Left ventricle myocardium superior (tissue), 1 donor: ENCODE measurements around the gene BRPF1. TPM values are rescaled to one million over a fixed set of nuclear protein-coding genes. Genes with fewer than 3 reads are reported as not detected.

Experiments
- total RNA-seq: library from RNA; stranded (reverse); fragmentation: NEBNext Ultra II Directional; extraction: Animal tissue kit (Norgen Biotek cat#: 25700); gene quantifications from one replicate; pipeline ENCODE4 v1.2.1, GENCODE V29; 2021
- donor health status: DM: no; HTN: yes; CAD: no; lungs with severe emphysema.

Gene BRPF1
- total RNA-seq, 1 donor from 2014 or later = 9.9 TPM

Other genes starting within 250 kb of the BRPF1 start
- gene LHFPL4, start 177.9 kb upstream of the BRPF1 start, total RNA-seq = not detected
- 45.3 TPM for gene MTMR14, start 82.2 kb upstream of the BRPF1 start, total RNA-seq
- not detected for gene CPNE9, start 27.9 kb upstream of the BRPF1 start, total RNA-seq
- 8.8 TPM for gene OGG1, start 18.2 kb downstream of the BRPF1 start, total RNA-seq
- gene CAMK1, start 38.2 kb downstream of the BRPF1 start, total RNA-seq = 11.7 TPM
- 45.9 TPM for gene TADA3, start 60.7 kb downstream of the BRPF1 start, total RNA-seq
- gene ARPC4, start 61.3 kb downstream of the BRPF1 start, total RNA-seq = 55.3 TPM
- gene TTLL3, start 78.5 kb downstream of the BRPF1 start, total RNA-seq = 11.0 TPM
- gene RPUSD3, start 112.3 kb downstream of the BRPF1 start, total RNA-seq = 37.9 TPM
- 2.5 TPM for gene CIDEC, start 148.5 kb downstream of the BRPF1 start, total RNA-seq
- 18.4 TPM for gene JAGN1, start 158.9 kb downstream of the BRPF1 start, total RNA-seq
- 0.45 TPM for gene IL17RE, start 171.1 kb downstream of the BRPF1 start, total RNA-seq
- 36.0 TPM for gene IL17RC, start 185.4 kb downstream of the BRPF1 start, total RNA-seq
- 62.7 TPM for gene CRELD1, start 202.1 kb downstream of the BRPF1 start, total RNA-seq
- gene PRRT3, start 220.7 kb downstream of the BRPF1 start, total RNA-seq = 0.35 TPM